GM19455 (cell line): ENCODE measurements around the gene ADCYAP1R1.

Source experiments
- ATAC-seq: cut with Tn5 transposase; IDR thresholded peaks from one replicate; pipeline ENCODE4 v1.9.1; 2021; ENCODE audit not compliant: unreplicated experiment

ADCYAP1R1 gene

DNA sequence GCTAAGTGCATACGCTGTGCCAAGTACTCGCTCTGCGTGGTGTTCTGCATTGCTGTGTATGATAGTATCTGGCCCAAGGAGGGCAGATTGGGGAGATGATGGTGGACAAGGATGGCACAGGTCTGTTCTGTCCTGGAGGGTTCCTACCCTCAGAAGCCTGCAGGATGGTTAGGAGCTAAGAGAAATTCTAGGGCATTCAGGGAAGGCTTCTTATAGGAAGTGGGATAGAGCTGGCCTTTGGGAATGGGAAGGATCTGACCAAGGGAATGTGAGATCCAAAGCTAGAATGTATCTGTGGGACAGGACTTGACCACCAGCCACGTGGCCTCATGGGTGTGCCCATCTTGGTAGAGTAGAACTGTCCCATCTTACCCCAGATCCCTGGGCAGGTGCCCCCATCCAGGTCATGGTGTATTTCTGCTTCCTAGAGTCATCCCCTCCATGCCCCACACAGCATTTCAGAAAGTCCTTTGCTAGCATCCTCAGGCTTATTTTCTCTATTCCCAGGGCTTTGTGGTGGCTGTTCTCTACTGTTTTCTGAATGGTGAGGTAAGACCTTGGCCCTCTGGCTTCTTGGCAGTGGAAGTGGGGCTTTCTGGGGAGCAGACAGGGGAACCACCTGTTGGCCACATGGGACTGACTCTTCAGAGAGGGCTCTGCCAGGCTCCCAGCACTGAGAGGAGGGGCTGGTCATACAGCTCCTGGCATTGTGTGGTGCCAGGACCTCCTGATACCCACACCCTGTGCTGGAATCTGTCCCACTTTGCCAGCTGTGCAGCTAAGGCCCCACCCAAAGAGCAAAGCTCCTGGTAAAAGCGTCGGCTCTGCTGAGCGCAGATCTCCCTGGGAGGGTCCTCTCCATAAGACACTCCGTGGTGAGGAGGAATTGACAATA lies 52.5 kb downstream of the ADCYAP1R1 start:
- no peak for ATAC-seq

DNA sequence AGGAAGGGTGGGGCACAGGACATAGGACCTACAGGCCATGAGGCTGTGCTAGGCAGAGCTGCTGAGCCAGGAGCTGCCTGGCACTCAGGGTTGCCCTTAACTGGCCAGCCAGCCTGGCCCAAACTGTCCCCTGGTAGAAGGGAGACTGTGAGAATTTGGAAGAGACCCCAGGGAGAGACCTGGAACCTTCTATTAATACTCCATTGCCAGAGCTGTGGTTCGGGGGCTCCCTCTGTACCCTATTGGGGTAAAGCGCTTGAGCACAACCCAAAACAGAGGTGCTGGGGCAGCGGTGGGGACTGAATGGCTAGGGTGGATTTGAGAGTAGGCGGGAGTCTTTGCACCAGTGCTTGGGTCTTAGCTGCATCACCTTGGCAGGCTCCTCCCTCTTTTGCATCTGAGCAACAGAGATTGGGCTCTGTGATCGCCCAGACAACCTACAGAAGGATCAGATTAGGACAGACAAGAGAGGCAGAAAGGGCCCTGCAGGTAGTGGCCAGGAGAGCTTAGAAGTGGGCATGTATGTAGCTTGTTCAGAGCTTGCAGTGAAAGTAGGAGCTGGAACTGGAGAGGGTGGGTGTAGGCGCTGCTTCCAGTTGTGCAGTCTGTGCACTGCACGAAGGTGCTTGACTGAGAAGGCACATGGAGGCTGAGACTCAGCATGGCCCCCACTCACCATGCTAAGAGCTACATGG lies 53.3 kb downstream of the ADCYAP1R1 start:
- ATAC-seq = no peak

DNA sequence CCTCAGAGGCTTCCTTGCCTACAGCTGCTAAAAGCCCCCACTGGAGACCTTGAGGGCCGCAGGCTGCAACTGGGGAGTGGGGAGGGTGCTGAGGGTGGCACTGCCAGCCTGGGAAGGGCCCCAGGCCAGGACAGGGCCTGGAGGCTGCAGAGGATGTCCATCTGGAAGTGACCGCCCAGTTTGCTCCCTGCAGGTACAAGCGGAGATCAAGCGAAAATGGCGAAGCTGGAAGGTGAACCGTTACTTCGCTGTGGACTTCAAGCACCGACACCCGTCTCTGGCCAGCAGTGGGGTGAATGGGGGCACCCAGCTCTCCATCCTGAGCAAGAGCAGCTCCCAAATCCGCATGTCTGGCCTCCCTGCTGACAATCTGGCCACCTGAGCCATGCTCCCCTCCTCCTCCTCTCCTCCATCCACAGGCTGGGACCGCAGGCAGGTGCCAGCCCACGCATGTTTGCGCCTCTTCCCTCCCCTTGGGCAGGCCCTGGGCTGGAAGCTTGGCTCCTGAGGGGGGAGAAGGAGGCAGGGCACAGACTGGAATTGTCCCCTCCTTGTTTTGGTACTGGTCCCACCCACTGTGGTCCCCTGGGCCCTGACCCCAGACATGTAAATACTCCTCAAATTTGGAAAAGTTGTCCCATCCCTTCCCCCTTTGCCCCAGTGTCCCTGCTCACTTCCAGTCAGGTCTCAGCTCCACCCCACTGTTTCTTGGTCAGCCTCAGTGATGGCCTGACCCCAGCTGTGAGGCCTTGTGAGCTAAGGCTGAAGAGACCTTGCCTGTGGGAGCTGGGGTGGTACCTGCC lies 54.4 kb downstream of the ADCYAP1R1 start:
- ATAC-seq = no peak

DNA sequence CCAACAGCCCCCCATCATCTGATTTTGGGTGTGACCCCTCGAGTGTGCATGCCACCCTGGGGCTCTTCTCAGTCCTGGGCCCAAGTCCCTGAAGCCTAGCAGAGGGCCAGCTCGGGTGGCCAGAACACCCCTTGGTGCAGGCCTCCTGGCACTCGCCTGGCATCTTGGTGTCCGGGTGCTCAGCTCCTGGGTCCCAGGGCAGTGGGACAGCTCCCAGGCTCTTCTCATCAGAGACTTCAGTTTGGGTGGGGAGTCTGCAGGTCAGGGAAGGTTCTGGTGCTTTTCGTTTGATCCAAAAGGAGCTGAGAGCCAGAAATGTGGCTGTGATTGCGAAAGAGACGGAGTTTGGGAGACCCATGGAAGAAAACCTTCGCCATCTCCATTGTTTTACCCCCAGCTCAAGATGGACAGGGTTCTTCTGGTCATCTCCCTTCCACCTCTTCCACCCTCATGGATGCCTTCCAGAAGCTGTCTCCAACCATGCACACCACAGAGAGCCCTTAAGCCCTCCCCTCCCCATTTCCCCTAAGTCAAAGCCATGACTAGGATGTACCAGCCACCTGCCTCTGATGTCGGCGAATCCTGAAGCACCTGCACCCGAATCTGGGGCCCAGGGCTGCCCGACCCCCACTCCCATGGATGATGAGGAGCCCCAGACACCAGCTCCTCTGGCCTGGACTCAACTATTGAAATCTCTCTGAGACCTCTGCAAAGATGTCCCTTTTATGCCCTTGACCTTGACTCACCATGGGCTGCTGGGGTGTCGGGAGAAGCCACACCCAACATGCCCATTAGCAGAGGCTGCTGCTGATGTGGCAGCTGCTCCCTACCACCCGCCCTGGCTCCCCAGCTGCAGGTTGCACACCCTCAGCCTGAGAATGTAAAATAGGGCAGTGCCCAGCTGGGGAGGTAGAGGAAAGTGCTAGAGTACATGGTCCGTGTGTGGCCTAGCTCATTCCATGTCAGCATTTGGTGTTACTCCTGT lies 55.3 kb downstream of the ADCYAP1R1 start:
- no peak for ATAC-seq

DNA sequence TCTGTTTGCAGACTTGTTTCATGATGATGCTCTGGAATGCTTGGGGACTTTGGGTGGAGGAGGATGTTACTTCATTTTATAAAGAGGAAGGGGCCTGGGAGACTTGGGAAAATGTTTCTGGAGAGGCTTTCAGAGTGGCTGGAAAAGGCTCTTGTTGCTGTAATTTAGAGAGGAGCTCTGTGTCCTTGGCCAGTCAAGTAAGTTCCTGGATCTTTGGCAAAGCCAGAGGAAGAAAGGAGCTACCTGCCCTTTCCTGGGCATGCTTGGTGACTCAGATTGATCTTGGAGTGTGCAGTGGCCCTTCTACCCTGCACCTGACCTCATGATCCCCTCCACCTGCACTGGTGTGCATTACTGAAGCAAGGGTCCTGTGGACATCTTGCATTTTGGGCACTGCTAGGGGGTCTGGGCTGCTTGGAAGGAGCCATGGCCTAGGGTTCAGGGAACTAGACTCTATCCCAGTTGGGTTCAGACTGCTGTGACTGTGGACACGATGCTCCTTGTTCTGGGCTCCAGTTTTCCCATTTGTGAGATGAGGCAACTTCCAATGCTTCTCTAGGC lies 56.1 kb downstream of the ADCYAP1R1 start:
- ATAC-seq = no peak

- no peak for ATAC-seq
Measured at GRCh38 chr7:31109751-31110150, 57.6 kb downstream of the ADCYAP1R1 start.

GRCh38 chr7:31110331-31111108 lies 58.4 kb downstream of the ADCYAP1R1 start:
- ATAC-seq = no peak

- no peak for ATAC-seq
Measured at GRCh38 chr7:31111109-31111451, 59.0 kb downstream of the ADCYAP1R1 start.

- no peak for ATAC-seq
Measured at GRCh38 chr7:31113660-31114059, 61.6 kb downstream of the ADCYAP1R1 start.

GRCh38 chr7:31114593-31115343 lies 62.7 kb downstream of the ADCYAP1R1 start:
- no peak for ATAC-seq

- ATAC-seq = no peak
Measured at GRCh38 chr7:31116615-31117014, 64.5 kb downstream of the ADCYAP1R1 start.

DNA sequence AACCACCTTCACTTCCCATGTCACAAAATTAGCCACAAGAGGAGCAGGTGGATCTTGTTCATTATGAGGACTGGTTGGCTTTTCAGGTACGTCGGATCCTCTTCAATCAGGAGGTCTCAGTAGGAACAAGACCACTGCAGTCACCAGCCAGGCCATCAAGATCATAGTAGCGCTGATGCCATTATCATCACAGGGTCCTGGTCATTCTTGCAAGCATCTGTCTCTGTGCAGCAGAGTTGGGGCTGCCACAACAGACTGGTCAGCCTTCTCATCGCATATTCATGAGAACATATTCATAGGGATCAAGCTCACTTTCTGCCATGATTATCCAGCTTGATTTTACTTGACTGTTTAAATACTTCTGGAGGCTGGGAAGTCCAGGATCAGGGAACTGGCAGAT lies 67.1 kb downstream of the ADCYAP1R1 start:
- ATAC-seq = no peak

DNA sequence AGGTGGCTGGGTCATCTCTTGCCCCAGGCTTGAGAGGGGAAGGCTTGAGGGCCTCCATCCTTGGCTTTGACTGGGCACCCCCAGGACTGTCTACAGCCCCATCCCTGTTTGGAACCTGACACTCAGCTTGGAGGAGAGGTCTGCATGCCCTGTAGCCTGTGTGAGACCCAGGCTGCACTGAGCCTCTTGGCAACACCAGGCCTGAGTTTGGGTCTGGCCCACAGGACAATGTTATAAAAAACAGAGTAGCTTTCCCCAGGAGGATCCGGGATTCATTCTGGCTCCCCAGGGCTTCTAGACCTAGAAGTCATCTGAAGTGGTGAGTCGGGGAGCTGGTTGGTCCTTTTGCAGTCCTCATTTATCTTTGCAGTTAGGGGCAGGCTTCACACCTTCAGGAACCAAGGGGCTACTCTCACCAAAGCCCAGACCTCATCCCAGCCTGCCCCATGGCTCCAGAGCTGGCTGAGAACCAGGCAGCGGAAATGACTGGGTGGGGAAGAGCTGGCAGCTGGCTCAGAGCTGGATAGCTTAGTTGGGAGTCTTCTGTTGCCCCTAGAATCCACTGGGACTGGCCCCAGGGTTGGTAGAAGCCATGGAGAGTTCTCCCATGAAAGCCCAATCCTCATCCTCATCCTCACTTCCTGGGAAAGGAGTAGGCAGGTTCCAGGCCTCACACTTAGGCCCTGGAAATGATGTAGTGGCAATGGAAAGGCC lies 68.8 kb downstream of the ADCYAP1R1 start:
- no peak for ATAC-seq

DNA sequence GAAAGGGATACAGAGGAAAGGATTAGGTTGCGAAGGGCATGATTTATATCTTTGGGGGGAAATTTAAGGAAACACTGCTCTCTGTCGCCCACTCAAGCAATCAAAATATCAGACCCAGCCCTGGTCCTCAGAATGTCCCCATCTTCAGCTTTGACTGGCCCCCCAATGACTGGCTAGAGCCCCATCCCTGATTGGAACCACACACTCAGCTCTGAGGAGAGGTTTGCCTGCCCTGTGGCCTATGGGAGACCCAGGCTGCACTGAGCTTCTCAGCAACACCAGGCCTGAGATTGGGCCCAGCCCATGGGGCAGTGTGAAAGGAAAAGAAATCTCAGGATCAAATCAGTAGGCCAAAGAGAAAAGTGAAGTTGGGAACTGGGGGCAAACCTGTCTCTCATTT lies 69.5 kb downstream of the ADCYAP1R1 start:
- no peak for ATAC-seq

DNA sequence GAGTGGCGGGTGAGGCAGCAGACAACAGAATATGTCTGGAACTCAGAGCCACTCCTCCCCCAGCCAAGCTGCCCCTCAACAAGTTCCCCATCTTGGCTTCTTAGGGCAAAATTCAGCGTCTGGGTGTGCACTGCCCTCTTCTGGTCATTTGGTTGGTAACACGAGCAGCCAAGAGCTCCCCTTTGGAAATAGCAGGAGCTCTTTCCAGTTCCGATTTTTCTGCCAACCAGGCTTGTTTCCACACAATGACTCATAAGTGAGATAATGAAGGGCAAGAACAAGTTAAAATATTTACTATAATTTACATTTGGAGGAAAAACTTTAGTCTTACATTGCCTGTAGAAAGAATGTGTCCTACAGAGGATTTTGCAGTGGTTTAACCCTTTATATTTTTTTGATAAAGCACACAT lies 70.5 kb downstream of the ADCYAP1R1 start:
- no peak for ATAC-seq

DNA sequence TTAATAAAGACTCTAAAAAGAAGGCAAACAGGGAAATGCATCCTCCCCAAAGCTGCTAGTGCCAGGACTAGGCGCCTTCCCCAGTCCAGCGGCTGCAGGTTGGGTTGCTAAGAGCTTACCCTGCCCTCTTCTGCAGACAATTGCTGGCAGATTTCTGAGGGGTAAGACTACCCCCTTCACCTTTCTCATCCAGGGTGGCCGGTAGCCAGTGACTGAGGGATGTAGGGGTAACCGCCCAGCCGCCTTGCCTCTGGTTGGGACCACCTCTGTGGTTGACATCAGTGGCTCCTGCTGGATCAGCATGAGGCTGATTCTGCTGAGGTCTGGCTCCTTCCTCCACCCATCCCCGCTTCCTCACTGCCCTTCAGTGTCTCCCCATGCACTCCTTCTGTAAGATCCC lies 71.2 kb downstream of the ADCYAP1R1 start:
- ATAC-seq = no peak

DNA sequence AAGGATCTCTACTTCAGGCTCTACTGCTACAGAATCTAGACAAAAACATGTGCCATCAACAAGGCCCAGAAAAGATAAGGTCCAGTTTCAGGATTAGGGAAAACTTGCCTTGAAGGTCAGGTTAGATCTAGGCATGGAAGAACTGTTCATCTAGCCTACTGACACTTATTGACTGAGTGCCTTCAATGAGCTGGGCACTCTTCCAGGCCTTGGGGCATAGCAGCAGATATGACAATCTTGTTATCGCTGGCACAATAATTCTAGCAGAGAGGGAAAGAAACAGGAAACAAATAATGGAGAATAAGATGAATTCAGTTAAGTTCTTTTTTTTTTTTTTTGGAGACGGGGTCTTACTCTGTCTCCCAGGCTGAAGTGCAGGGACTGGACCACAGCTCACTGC lies 71.6 kb downstream of the ADCYAP1R1 start:
- no peak for ATAC-seq

GRCh38 chr7:31125171-31125570 lies 73.1 kb downstream of the ADCYAP1R1 start:
- ATAC-seq = no peak
